Measurements from ENCODE around the gene KCTD19. TPM values are rescaled to one million over a fixed set of nuclear protein-coding genes. Genes with fewer than 3 reads are reported as not detected.
A peak's percentile ranks its signal among the peaks of the same experiment; 100 is the strongest.

KCTD19 gene
- total RNA-seq, 1 experiment from 2014 or later, result 3.8 TPM

DNA sequence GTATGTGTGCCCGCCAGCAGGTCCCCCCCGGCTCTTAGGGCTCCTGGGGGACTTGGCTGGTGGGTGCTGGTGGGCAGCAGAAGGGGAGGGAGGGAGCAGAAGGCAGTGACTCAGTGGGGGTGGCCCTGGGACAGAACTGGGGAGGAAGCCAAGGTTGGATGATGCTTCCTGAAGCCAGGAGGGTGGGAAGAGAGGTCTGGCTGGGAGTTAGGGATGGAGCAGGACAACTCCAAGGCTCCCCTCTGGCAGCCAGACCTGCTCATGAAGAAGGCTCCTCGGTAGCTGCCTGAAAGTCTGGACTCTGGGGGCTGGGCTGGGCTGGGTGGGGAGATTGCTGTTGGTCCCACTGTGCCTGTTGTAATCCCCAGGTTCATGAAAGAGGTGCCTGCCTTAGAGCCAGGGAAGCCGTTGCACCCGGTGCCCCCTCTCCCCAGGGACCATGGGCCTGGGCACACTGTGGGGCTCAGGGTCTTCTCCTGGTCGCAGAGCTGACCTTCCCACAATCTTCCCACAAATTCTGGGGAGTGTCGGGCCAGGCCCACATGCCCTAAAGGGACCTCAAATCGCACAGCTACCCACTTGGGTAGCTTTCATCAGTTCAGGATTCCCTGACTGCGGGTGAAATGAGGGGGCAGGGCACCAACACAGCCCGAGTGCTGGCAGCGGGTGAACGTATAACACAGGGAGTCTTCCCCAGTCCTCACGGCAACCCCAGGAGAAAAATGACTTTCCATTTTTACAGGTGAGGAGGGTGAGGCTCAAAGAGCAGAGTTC lies 48.4 kb downstream of the KCTD19 start:
- TF ChIP-seq, protein P1, sequence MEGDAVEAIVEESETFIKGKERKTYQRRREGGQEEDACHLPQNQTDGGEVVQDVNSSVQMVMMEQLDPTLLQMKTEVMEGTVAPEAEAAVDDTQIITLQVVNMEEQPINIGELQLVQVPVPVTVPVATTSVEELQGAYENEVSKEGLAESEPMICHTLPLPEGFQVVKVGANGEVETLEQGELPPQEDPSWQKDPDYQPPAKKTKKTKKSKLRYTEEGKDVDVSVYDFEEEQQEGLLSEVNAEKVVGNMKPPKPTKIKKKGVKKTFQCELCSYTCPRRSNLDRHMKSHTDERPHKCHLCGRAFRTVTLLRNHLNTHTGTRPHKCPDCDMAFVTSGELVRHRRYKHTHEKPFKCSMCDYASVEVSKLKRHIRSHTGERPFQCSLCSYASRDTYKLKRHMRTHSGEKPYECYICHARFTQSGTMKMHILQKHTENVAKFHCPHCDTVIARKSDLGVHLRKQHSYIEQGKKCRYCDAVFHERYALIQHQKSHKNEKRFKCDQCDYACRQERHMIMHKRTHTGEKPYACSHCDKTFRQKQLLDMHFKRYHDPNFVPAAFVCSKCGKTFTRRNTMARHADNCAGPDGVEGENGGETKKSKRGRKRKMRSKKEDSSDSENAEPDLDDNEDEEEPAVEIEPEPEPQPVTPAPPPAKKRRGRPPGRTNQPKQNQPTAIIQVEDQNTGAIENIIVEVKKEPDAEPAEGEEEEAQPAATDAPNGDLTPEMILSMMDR (IDR thresholded peaks at IDR 0.05; ENCODE audit: unreplicated experiment), result no peak
- Mint-ChIP-seq H3K4me3 (ENCODE audit: low read depth, unreplicated experiment) (peak overlapping the region; percentile 70), H3K27ac (ENCODE audit: unreplicated experiment) (peak overlapping the region; percentile 51), H3K36me3 (ENCODE audit: insufficient read depth, unreplicated experiment) (peaks cover 34% of the 10 kb centered on the region), H3K9me3 (ENCODE audit: low read depth, unreplicated experiment) (no peaks in the 10 kb centered on the region), H3K27me3 (ENCODE audit: unreplicated experiment) (no peaks in the 10 kb centered on the region), H3K4me1 (ENCODE audit: low read depth, unreplicated experiment) (peaks cover 19% of the 10 kb centered on the region)
- no TSS peak for BruUV-seq (replicated peaks)
- intact Hi-C loops (cut with micrococcal nuclease; ENCODE audit: unreplicated experiment), result no loop called here
- CTCF ChIA-PET, result interaction anchor here (0.7 to 2.3 kb wide), 5 partner anchors 10 to 324 kb away, joined by 4 to 18 read pairs (median 7); partner anchors contain the start of gene FHOD1
- DNase-seq, result peak; percentile 33

DNA sequence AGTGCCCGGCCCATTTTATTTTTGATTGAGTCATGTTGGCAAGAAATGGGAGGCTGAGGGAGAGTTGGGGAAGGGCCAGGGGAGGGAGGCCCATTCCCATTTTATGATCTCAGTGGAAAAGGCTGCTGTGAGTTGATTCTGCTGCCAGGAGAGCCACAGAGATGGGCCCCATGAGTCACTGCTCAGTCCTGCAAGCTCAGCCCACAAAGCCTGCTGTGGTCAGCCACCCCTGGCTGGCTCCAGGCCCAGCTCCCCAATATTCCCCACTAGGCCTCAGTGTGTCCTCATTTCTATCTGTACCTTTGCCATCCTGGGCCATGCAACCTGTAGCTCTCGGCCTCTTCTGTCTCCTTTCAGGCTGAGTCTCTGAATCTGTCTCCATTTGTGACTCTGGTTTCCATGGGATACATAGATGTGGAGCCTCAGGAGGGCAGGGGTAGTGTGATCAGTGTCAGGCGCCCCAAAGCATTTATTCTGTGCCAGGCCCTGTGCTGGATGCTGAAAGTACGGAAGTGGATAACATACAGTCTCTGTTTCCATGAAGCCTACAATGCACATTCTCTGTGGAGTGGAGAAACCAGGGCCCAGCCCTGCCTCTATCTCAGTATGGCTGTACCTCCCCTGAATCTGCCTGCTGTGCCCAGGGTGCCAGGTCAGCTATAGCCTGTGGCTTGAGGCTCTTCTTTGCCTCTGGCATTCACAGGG lies 49.1 kb downstream of the KCTD19 start:
- H3K4me3 Mint-ChIP-seq (ENCODE audit: low read depth, unreplicated experiment), result peak overlapping the region; percentile 70
- H3K4me1 Mint-ChIP-seq (ENCODE audit: low read depth, unreplicated experiment), result peaks cover 19% of the 10 kb centered on the region
- DNase-seq, result peak; percentile 74
- TF ChIP-seq, protein P1 (IDR thresholded peaks at IDR 0.05; ENCODE audit: unreplicated experiment), result no peak
- H3K27me3 Mint-ChIP-seq (ENCODE audit: unreplicated experiment), result no peaks in the 10 kb centered on the region
- peaks cover 34% of the 10 kb centered on the region for H3K36me3 Mint-ChIP-seq (ENCODE audit: insufficient read depth, unreplicated experiment)
- H3K27ac Mint-ChIP-seq (ENCODE audit: unreplicated experiment), result peak overlapping the region; percentile 14
- CTCF ChIA-PET, result interaction anchor here (0.7 to 2.3 kb wide), 7 partner anchors 9 to 122 kb away, joined by 3 to 18 read pairs (median 6); partner anchors contain the start of gene FHOD1
- no peaks in the 10 kb centered on the region for H3K9me3 Mint-ChIP-seq (ENCODE audit: low read depth, unreplicated experiment)
- BruUV-seq (replicated peaks), result TSS peak; percentile 45
- intact Hi-C loops (cut with micrococcal nuclease; ENCODE audit: unreplicated experiment), result no loop called here

DNA sequence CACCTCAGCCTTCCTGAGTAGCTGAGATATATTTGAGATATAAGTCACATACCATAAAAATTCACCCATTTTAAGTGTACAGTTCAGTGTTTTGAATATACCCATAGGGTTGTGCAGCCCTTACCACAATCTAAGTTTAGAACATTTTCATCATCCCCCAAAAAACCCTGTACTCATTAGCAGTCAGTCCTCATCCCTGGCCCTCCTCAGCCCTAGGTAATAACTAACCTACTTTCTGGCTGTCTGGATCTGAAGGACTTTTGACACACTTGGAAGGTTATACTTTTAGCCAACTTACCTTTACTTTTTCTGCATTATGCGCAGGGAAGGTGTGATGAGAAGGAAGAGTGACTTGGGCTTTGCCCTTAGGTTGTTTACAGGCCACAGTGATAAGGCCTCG lies 51.2 kb downstream of the KCTD19 start:
- CTCF ChIA-PET, result interaction anchor here (1.0 kb wide), 1 partner anchor 15 kb away, joined by 7 read pairs; no protein-coding TSS in a partner anchor
- Mint-ChIP-seq H3K4me1 (ENCODE audit: low read depth, unreplicated experiment) (peaks cover 19% of the 10 kb centered on the region), H3K27me3 (ENCODE audit: unreplicated experiment) (no peaks in the 10 kb centered on the region), H3K36me3 (ENCODE audit: insufficient read depth, unreplicated experiment) (peaks cover 34% of the 10 kb centered on the region), H3K27ac (ENCODE audit: unreplicated experiment) (no peak overlapping the region), H3K9me3 (ENCODE audit: low read depth, unreplicated experiment) (no peaks in the 10 kb centered on the region), H3K4me3 (ENCODE audit: low read depth, unreplicated experiment) (no peak overlapping the region)
- no TSS peak for BruUV-seq (replicated peaks)
- DNase-seq, result no peak
- intact Hi-C loops (cut with micrococcal nuclease; ENCODE audit: unreplicated experiment), result no loop called here
- TF ChIP-seq, protein P1 (IDR thresholded peaks at IDR 0.05; ENCODE audit: unreplicated experiment), result no peak

DNA sequence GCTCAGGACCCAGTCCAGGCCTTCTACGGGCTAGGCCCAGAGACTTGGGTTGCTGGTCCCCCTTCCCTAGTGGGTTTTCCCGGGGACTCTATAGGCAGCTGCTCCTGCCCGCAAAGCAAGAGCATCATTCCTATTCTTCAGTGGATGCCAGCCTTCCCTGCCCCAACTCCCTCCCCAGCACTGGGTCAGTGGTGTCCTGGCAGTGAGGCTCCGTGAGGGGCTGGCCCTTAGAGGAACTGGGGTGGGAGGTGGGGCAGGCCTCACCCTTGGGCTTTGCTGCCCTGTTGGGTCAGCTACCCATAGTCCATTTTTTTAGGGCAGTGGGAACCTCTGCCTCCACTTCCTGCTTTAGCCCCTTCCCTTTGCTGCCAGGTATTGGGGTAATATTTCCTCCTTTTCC lies 55.1 kb downstream of the KCTD19 start:
- Mint-ChIP-seq H3K36me3 (ENCODE audit: insufficient read depth, unreplicated experiment) (peaks cover 13% of the 10 kb centered on the region), H3K27ac (ENCODE audit: unreplicated experiment) (no peak overlapping the region), H3K4me3 (ENCODE audit: low read depth, unreplicated experiment) (no peak overlapping the region), H3K4me1 (ENCODE audit: low read depth, unreplicated experiment) (peaks cover 15% of the 10 kb centered on the region), H3K27me3 (ENCODE audit: unreplicated experiment) (no peaks in the 10 kb centered on the region), H3K9me3 (ENCODE audit: low read depth, unreplicated experiment) (no peaks in the 10 kb centered on the region)
- CTCF ChIA-PET, result interaction anchor here (2.8 kb wide), 1 partner anchor 11 kb away, joined by 7 read pairs; no protein-coding TSS in a partner anchor
- DNase-seq, result no peak
- BruUV-seq (replicated peaks), result no TSS peak
- TF ChIP-seq, protein P1 (IDR thresholded peaks at IDR 0.05; ENCODE audit: unreplicated experiment), result no peak
- intact Hi-C loops (cut with micrococcal nuclease; ENCODE audit: unreplicated experiment), result no loop called here

Measured in Calu3 (cell line).